ENCODE results near the gene C3orf20.

- TF ChIP-seq EZH2phosphoT487 (IDR thresholded peaks at IDR 0.05; ENCODE audit: insufficient read depth, low read depth) (no peak), EZH2 (IDR thresholded peaks at IDR 0.05; ENCODE audit: insufficient read depth, poor library complexity, severe bottlenecking) (no peak)
Observed at GRCh38 chr3:14647976-14648955, 26.7 kb upstream of the C3orf20 start.

All from GM23248 (cell line).